Subcutaneous adipose tissue (tissue), 4 donors: ENCODE measurements around the gene GPX4. TPM values are rescaled to one million over a fixed set of nuclear protein-coding genes. Genes with fewer than 3 reads are reported as not detected.

Experiments used
- total RNA-seq, 4 donors: library from RNA; depleted of rRNA; stranded (reverse); fragments of >200 nt; gene quantifications; one replicate each; pipeline ENCODE4 v1.1.0, GENCODE V29; 2016
- TF ChIP-seq, protein P1 (sequence below): fragments of 450-650 bp; IDR thresholded peaks from one replicate; pipeline ENCODE4 v1.5.1; 2016; ENCODE audit warnings: low read depth, mild to moderate bottlenecking, control low read depth, antibody characterized with exemption, moderate library complexity

The GPX4 gene
- total RNA-seq, 4 donors from 2014 or later = 1,089 to 2,299 (median 1,463) TPM

DNA sequence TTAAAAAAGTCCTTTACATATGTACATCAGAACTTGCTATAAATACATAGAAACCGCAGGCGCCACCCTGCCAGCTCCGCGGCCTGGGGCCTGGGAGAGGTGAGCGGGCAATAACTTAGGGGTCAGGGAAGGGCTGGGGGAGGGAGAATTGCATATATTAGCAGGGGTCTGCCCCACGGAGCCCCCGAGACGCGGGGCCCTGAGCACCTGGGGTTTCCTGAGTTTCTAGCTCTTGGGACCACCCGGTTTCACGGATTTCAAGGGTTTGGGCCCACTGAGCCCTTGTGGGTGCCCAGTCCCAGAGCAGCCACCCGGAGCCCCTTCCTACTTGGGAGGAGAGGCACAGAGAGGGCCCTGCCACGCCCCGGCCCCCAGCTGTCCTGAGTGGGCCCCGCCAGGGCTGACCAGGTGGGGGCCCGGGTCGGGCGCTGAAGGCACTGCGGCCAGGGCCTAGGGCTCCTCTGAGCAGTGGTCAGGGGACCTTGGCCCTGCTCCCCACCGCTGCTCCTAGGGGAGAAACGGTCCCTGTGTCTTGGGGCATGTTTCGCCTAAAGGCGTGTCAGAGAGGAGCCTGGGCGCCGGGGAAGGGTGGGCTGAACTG is 4.0 kb downstream of the GPX4 start:
- TF ChIP-seq, protein P1, sequence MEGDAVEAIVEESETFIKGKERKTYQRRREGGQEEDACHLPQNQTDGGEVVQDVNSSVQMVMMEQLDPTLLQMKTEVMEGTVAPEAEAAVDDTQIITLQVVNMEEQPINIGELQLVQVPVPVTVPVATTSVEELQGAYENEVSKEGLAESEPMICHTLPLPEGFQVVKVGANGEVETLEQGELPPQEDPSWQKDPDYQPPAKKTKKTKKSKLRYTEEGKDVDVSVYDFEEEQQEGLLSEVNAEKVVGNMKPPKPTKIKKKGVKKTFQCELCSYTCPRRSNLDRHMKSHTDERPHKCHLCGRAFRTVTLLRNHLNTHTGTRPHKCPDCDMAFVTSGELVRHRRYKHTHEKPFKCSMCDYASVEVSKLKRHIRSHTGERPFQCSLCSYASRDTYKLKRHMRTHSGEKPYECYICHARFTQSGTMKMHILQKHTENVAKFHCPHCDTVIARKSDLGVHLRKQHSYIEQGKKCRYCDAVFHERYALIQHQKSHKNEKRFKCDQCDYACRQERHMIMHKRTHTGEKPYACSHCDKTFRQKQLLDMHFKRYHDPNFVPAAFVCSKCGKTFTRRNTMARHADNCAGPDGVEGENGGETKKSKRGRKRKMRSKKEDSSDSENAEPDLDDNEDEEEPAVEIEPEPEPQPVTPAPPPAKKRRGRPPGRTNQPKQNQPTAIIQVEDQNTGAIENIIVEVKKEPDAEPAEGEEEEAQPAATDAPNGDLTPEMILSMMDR = no peak

DNA sequence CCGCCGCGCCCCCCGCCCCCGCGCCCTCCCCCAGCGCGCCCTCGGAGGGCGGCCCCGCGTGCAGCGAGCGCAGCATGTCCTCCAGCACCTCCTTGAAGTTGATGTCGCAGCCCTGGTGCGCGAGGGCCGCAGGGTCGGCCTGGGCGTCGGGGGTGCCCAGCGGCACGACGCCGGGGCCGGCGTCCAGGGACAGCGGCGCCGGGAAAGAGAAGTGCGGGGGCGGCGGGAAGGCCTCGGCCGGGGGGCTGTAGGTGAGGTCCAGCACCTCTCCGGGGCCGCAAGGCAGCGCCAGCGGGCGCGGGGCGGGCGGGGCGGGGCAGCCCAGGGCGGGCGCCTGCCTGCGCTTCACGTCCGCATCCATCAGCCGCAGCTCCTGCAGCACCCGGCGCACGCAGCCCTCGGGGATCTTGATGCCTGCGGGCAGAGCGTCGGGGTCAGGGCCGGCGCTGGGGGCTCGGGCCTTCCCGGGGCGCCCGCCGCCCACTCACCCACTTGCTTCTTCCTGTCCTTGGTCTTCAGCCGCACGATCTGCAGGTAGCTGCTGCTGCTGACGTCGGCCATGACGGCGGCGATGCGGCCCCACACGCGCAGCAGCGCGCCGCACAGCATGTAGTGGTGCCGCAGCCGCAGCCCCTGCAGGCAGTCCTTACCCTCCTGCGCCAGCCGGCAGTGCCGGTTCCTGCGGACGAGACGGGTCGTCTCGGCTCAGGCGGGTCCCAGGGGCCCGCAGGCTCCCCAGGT is 4.7 kb downstream of the GPX4 start:
- TF ChIP-seq, protein P1 = no peak

DNA sequence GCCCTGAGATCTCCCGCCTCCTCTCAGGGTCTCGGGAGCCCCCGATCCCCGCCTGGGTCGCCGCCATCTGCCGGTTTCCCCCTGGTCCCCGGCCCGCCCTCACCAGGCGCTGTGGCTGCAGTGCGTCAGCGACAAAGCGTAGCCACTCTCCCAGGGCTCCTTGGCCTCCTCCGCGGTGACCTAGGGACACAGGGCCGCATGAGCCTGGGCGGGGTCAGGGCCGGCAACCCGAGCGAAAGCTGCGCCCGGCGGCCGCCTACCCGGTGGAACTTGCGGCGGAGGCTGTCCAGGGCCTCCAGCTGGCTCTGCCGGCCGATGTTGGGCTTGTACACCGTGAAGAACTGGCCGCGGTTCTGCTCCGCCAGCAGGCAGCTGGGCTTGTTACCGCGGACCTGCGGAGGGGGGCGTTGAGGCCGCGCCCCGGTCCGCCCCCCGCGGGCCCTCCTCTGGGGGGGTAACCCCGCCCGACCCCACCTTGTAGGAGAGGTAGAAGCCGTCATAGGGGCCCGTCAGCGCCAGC is 5.3 kb downstream of the GPX4 start:
- TF ChIP-seq, protein P1 = no peak

DNA sequence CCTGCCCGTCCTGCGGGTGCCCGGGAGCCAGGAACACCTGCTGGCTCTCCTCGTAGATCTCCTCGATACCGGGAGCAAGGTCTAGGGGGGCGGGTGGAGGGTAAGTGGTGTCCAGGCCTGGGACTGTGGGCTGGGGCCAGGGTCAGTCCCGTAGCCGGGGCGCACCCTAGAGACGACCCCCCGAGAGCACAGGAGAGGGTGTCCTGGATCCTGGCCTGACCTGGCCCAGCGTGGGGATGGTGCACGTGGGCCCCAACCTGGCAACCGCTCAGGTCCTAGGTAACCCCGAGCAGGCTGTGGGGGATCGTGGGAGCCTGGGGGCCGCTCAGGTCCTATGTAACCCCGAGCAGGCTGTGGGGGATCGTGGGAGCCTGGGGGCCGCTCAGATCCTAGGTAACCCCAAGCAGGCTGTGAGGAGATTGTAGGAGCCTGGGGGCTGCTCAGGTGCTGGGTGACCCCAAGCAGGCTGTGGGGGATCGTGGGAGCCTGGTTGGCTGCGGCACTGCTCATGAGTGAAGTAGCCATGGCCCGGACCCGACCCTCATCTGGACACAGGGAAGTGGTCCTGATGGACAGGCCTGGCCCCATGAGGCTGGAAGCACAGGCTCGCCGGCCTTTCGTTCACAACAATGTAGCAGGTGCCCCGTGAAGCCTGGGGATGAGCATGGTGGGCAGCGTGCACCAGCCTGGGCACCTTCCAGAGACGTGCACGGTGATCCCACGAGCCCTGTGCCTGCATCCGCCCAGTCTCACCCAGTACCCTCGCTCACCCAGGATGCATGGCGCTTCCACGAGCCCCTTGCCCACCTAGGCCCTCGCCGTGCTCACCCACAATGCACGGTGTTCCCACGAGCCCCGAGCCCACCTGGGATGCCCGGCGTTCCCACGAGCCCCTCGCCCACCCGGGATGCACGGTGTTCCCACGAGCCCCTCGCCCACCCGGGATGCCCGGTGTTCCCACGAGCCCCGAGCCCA is 6.2 kb downstream of the GPX4 start:
- TF ChIP-seq, protein P1 = no peak

DNA sequence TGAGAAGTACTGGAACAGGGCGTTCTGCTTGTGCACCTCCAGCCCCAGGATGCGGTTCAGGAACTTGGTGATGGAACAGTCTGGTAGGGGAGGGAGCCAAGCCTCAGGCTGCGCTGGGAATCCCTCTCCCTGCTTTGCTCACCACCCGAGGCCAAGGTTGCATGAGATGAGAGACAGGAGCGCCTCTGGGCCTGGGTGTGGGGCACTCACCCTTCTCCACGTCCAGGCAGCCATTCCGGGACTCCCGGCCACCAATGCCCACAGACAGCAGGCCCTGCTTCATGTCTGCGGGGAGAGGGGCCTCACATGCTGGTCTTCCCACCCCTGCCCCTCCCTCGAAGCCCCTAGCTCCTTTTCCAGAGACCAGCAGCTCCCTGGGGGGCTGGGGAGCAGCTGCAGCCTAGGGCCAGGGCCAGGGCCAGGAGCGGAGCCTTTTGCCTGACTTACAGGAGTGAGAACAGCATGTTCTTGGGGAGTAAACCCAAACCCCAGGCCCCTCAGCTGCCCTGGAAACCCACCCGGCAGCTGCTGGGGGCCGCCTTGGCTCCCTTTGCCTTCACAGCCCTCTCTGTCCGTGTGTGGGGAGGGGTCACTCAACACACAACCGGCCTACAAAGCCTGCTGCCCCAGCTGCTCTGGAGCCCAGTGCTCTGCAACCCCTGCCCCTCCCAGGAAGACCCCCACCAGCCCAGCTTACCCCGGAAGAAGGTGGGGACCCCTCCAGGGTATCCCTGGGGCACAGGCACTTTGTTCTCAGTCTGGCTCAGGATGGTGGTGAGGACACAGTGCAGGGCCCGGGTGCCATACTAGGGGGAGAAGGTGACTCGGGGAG is 7.2 kb downstream of the GPX4 start:
- TF ChIP-seq, protein P1 = no peak

DNA sequence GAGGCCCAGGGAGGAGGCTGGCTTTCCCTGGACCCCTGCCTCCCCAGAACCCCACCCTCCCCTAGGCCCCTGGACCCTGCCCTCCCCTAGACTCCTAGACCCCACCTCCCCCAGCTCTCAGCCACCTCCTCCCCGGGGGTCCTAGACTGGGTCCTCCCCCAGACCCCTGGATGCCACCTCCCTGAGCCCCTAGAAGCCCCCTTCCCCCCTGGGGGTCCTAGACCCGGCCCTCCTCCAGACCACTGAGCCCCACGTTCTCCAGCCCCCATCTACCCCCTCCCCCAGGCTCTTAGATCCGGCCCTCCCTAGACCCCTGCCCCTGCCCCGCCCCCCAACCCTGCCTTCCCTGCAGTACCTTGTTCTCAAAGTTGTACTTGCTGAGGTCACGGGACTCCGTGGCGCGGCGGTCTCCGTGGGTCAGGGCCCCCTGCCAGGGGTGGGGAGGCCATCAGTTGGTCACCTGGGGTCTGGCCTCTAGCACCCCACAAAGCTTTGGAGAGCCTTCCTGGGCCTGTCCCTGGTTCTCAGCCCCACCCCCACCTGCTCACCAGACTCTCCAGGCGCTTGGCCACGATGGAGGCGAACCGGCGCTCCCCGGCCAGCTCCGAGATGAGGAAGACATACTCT is 8.0 kb downstream of the GPX4 start:
- TF ChIP-seq, protein P1 = no peak
